ENCODE measurements around the gene SUV39H1. TPM values are rescaled to one million over a fixed set of nuclear protein-coding genes. Genes with fewer than 3 reads are reported as not detected.

Gene SUV39H1
- total and polyA plus RNA-seq, 2 of the 13 experiments (the other 11 are each of a cell fraction or from before 2014, with no cell fraction given), result 5.2 to 10.1 TPM

GRCh38 chrX:48676106-48676892 is 20.2 kb upstream of the SUV39H1 start (continued):
- TF ChIP-seq ZNF678 (CRISPR knock-in tag; IDR thresholded peaks at IDR 0.05) (no peak), ZNF207 (IDR thresholded peaks at IDR 0.05; ENCODE audit: borderline replicate concordance) (no peak), SP140L (CRISPR knock-in tag; IDR thresholded peaks at IDR 0.05; ENCODE audit: borderline replicate concordance) (no peak), HIC2 (CRISPR knock-in tag; IDR thresholded peaks at IDR 0.05; ENCODE audit: low read depth) (0 out of 2 replicates have a peak, but pooled peaks have one; percentile 54), MIER2 (CRISPR knock-in tag; IDR thresholded peaks at IDR 0.05) (no peak), FOXA1 (IDR thresholded peaks at IDR 0.05) (no peak), FOXA1 (CRISPR knock-in tag; IDR thresholded peaks at IDR 0.05) (no peak), MTERF4 (CRISPR knock-in tag; IDR thresholded peaks at IDR 0.05) (no peak), TEAD3 (CRISPR knock-in tag; optimal IDR thresholded peaks at IDR 0.05; ENCODE audit: borderline replicate concordance) (peak; percentile 74), ZFAT (CRISPR knock-in tag; conservative IDR thresholded peaks at IDR 0.05) (no peak), ATF3 (CRISPR knock-in tag; IDR thresholded peaks at IDR 0.05) (no peak), ZBTB2 (CRISPR knock-in tag; IDR thresholded peaks at IDR 0.05; ENCODE audit: low read depth) (peak; percentile 66), ZNF446 (CRISPR knock-in tag; IDR thresholded peaks at IDR 0.05) (no peak), POLR2A (IDR thresholded peaks at IDR 0.05; ENCODE audit: insufficient read depth in 1 of 2, low read depth in 2 of 2, low read length in 2 of 2) (peak; percentile 78 to 87), TCF7L2 (IDR thresholded peaks at IDR 0.05; ENCODE audit: low read depth, low read length) (no peak), FOXC1 (CRISPR knock-in tag; IDR thresholded peaks at IDR 0.05; ENCODE audit: borderline replicate concordance) (peak; percentile 67; the same call in 1 of the 2 replicates), ZNF30 (CRISPR knock-in tag; IDR thresholded peaks at IDR 0.05) (peak; percentile 57; the same call in 1 of the 2 replicates), ZBTB26 (CRISPR knock-in tag; IDR thresholded peaks at IDR 0.05; ENCODE audit: borderline replicate concordance) (no peak), ZFP36L1 (CRISPR knock-in tag; IDR thresholded peaks at IDR 0.05) (no peak), DR1 (CRISPR knock-in tag; IDR thresholded peaks at IDR 0.05) (peak; percentile 90), ZMYM2 (CRISPR knock-in tag; IDR thresholded peaks at IDR 0.05) (no peak), TBX2 (CRISPR knock-in tag; IDR thresholded peaks at IDR 0.05; ENCODE audit: borderline replicate concordance) (peak; percentile 27), POGZ (CRISPR knock-in tag; IDR thresholded peaks at IDR 0.05) (peak; percentile 32; the same call in 1 of the 2 replicates), NFE2 (CRISPR knock-in tag; IDR thresholded peaks at IDR 0.05) (no peak), ZNF414 (CRISPR knock-in tag; IDR thresholded peaks at IDR 0.05) (peak; percentile 46; the same call in 1 of the 2 replicates)
